ENCODE data around the gene CD274. TPM values are rescaled to one million over a fixed set of nuclear protein-coding genes. Genes with fewer than 3 reads are reported as not detected.
"Not testable (repeated sequence)": the region's sequence is repeated elsewhere in the genome, so short reads cannot be mapped to it uniquely, and the experiment has no call there.

The CD274 gene
- total and polyA plus RNA-seq, 8 donors, result 0.46 to 33.3 (median 1.5) TPM; not detected in 2

DNA sequence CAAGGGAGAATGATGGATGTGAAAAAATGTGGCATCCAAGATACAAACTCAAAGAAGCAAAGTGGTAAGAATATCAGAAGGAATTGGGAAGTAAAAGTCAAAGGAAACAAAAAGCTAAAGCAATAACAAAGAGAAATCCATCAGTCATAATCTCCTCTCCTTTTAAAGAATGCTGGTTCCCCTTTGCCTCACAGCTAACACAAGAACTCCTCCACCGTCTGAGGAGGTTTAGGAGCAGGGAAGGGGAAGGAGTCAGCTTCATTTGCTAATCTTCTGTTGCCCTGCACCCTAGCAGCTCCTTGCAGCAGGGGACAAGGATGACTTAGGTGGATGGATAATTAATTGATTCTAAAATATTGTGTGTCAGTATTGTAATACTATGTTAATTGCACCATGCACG lies 16.4 kb downstream of the CD274 start:
- no peaks in the 10 kb centered on the region for H3K9me3 ChIP-seq
- H3K4me3 ChIP-seq, result no peak overlapping the region
- intact Hi-C loops (cut with DNase I; ENCODE audit: low total_unique reads), result loop anchor here (10.0 kb wide), 1 partner anchor 118 kb away; no protein-coding TSS in a partner anchor
- 59 to 86% (median 73%) methylated on average over 2 of the region's 2 CpGs for WGBS, 5 donors
- TF ChIP-seq POLR2A (IDR thresholded peaks at IDR 0.05) (no peak), POLR2AphosphoS5 (IDR thresholded peaks at IDR 0.05) (no peak), EP300 (IDR thresholded peaks at IDR 0.05) (no peak)
- TF ChIP-seq, protein P1, sequence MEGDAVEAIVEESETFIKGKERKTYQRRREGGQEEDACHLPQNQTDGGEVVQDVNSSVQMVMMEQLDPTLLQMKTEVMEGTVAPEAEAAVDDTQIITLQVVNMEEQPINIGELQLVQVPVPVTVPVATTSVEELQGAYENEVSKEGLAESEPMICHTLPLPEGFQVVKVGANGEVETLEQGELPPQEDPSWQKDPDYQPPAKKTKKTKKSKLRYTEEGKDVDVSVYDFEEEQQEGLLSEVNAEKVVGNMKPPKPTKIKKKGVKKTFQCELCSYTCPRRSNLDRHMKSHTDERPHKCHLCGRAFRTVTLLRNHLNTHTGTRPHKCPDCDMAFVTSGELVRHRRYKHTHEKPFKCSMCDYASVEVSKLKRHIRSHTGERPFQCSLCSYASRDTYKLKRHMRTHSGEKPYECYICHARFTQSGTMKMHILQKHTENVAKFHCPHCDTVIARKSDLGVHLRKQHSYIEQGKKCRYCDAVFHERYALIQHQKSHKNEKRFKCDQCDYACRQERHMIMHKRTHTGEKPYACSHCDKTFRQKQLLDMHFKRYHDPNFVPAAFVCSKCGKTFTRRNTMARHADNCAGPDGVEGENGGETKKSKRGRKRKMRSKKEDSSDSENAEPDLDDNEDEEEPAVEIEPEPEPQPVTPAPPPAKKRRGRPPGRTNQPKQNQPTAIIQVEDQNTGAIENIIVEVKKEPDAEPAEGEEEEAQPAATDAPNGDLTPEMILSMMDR (IDR thresholded peaks at IDR 0.05), result no peak
- H3K27ac ChIP-seq, result no peak overlapping the region
- H3K4me1 ChIP-seq, result peaks cover 0 to 3% (median 0%) of the 10 kb centered on the region in 4 donors
- no peaks in the 10 kb centered on the region for H3K27me3 ChIP-seq
- H3K36me3 ChIP-seq, result peaks cover 0 to 63% (median 40%) of the 10 kb centered on the region in 4 donors
- no peak for DNase-seq

DNA sequence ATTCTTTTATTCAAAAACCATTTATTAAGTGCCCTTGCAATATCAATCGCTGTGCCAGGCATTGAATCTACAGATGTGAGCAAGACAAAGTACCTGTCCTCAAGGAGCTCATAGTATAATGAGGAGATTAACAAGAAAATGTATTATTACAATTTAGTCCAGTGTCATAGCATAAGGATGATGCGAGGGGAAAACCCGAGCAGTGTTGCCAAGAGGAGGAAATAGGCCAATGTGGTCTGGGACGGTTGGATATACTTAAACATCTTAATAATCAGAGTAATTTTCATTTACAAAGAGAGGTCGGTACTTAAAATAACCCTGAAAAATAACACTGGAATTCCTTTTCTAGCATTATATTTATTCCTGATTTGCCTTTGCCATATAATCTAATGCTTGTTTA lies 18.5 kb downstream of the CD274 start:
- H3K27me3 ChIP-seq, result no peaks in the 10 kb centered on the region
- intact Hi-C loops (cut with DNase I; ENCODE audit: low total_unique reads), result loop anchor here (10.0 kb wide), 1 partner anchor 116 kb away; no protein-coding TSS in a partner anchor
- H3K27ac ChIP-seq, result no peak overlapping the region
- 68 to 80% (median 78%) methylated on average over 5 of the region's 5 CpGs for WGBS, 5 donors
- no peak for DNase-seq
- no peak for TF ChIP-seq POLR2A (IDR thresholded peaks at IDR 0.05)
- H3K36me3 ChIP-seq, result peaks cover 0 to 49% (median 28%) of the 10 kb centered on the region in 4 donors
- no peak overlapping the region for H3K4me3 ChIP-seq
- H3K4me1 ChIP-seq, result peaks cover 0 to 3% (median 0%) of the 10 kb centered on the region in 4 donors
- H3K9me3 ChIP-seq, result no peaks in the 10 kb centered on the region

DNA sequence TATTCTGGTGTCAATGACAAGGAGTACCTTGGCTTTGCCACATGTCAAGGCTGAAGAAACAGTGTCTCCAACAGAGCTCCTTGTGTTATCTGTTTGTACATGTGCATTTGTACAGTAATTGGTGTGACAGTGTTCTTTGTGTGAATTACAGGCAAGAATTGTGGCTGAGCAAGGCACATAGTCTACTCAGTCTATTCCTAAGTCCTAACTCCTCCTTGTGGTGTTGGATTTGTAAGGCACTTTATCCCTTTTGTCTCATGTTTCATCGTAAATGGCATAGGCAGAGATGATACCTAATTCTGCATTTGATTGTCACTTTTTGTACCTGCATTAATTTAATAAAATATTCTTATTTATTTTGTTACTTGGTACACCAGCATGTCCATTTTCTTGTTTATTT lies 19.8 kb downstream of the CD274 start:
- intact Hi-C loops (cut with DNase I; ENCODE audit: low total_unique reads), result no loop called here
- Histone ChIP-seq H3K27ac (no peak overlapping the region), H3K27me3 (no peaks in the 10 kb centered on the region), H3K4me3 (no peak overlapping the region), H3K4me1 (peaks cover 0 to 3% (median 0%) of the 10 kb centered on the region in 4 donors), H3K36me3 (peaks cover 0 to 38% (median 19%) of the 10 kb centered on the region in 4 donors), H3K9me3 (no peaks in the 10 kb centered on the region)
- no peak for DNase-seq
- WGBS, 5 donors, result 67 to 83% (median 80%) methylated on average over 1 of the region's 1 CpG
- TF ChIP-seq POLR2A (IDR thresholded peaks at IDR 0.05), result no peak
- no peak for TF ChIP-seq POLR2AphosphoS5 (IDR thresholded peaks at IDR 0.05)
- TF ChIP-seq EP300 (IDR thresholded peaks at IDR 0.05), result no peak
- TF ChIP-seq, protein P1 (IDR thresholded peaks at IDR 0.05), result no peak

DNA sequence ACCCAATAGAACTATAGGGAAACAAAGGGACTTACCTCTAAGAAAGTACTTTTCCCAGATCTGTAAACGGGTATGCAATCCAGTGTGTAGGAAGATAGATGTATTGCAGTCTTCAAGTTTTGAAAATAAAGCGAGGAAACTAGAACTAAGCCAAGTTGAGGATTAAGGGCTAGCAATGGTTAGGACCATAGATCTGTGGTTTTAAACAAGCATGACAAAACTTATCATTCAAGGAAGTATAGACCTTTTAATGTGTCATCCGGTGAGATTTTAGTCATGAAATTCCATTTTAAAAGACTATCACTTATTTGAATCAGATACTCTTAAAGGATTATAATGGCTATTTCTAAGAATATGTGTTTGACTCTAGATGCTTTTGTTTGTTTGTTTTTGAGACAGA lies 20.5 kb downstream of the CD274 start:
- Histone ChIP-seq H3K27me3 (no peaks in the 10 kb centered on the region), H3K4me3 (no peak overlapping the region), H3K27ac (no peak overlapping the region), H3K36me3 (peaks cover 0 to 31% (median 12%) of the 10 kb centered on the region in 4 donors), H3K4me1 (peaks cover 0 to 3% (median 0%) of the 10 kb centered on the region in 4 donors), H3K9me3 (no peaks in the 10 kb centered on the region)
- no peak for DNase-seq
- no peak for TF ChIP-seq POLR2AphosphoS5 (IDR thresholded peaks at IDR 0.05)
- no peak for TF ChIP-seq EP300 (IDR thresholded peaks at IDR 0.05)
- TF ChIP-seq, protein P1 (IDR thresholded peaks at IDR 0.05), result no peak
- TF ChIP-seq POLR2A (IDR thresholded peaks at IDR 0.05), result no peak
- WGBS, 5 donors, result 77 to 88% (median 84%) methylated on average over 3 of the region's 3 CpGs
- intact Hi-C loops (cut with DNase I; ENCODE audit: low total_unique reads), result no loop called here

DNA sequence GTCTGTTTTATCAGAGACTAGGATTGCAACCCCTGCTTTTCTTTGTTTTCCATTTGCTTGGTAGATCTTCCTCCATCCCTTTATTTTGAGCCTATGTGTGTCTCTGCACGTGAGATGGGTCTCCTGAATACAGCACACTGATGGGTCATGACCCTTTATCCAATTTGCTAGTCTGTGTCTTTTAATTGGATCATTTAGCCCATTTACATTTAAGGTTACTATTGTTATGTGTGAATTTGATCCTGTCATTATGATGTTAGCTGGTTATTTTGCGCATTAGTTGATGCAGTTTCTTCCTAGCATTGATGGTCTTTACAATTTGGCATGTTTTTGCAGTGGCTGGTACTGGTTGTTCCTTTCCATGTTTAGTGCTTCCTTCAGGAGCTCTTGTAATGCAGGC lies 25.3 kb downstream of the CD274 start:
- WGBS, 5 donors, result 77 to 93% (median 84%) methylated on average over 2 of the region's 2 CpGs
- intact Hi-C loops (cut with DNase I; ENCODE audit: low total_unique reads); H3K9me3 ChIP-seq; H3K27me3 ChIP-seq; H3K27ac ChIP-seq; H3K4me3 ChIP-seq; DNase-seq; H3K36me3 ChIP-seq; H3K4me1 ChIP-seq: not testable (repeated sequence)

Data from stomach (tissue), 9 donors.